K562 (cell line): Measurements from ENCODE around the gene MPRIP.

Experiments used
- CREB1 ChIP-seq, 2 experiments: sonication (generic) in 1 of 2; formaldehyde crosslinking in 1 of 2; IDR thresholded peaks; 2 replicates each; pipeline versions ENCODE4 v1.6.1 to v1.8.0; 2012 to 2022; ENCODE audit warnings: inconsistent platforms in 1 of 2, mild to moderate bottlenecking in 1 of 2, missing genetic modification reagents in 1 of 2, moderate library complexity in 1 of 2
- CTCF ChIP-seq, 3 experiments: IDR thresholded peaks in 2 of 3; conservative IDR thresholded peaks in 1 of 3; 2 replicates each; pipeline ENCODE4 v1.5.1; 2011 to 2012; ENCODE audit warnings: low read length in 3 of 3, mild to moderate bottlenecking in 3 of 3, control low read depth in 2 of 3, improper control_type of control experiment in 1 of 3, inconsistent platforms in 1 of 3, low read depth in 1 of 3, mixed read lengths in 1 of 3, moderate library complexity in 1 of 3; ENCODE audit not compliant: insufficient read depth in 2 of 3
- POLR2A ChIP-seq: fragments of 450-650 bp; conservative IDR thresholded peaks from 2 replicates; pipeline ENCODE4 v1.6.1; 2016
- RAD21 ChIP-seq, 2 experiments: fragments of 250-450 bp in 1 of 2; fragments of 450-650 bp in 1 of 2; sonication (Bioruptor Pico) in 1 of 2; formaldehyde crosslinking in 1 of 2; IDR thresholded peaks in 1 of 2; conservative IDR thresholded peaks in 1 of 2; 2 replicates each; pipeline versions ENCODE4 v1.4.0 to v1.8.0; 2020 to 2022; ENCODE audit warnings: mild to moderate bottlenecking in 2 of 2, moderate library complexity in 1 of 2
- RNF2 ChIP-seq: sonication (generic); IDR thresholded peaks from 2 replicates; pipeline ENCODE4 v1.6.1; 2016
- TGIF2 ChIP-seq: sonication (generic); formaldehyde crosslinking; IDR thresholded peaks from 2 replicates; pipeline ENCODE4 v1.8.1; 2022; ENCODE audit warnings: mild to moderate bottlenecking, missing genetic modification reagents, moderate library complexity
- ZBTB40 ChIP-seq, 2 experiments: fragments of 450-650 bp in 1 of 2; sonication (generic) in 1 of 2; formaldehyde crosslinking in 1 of 2; IDR thresholded peaks; 2 replicates each; pipeline versions ENCODE4 v1.7.1 to v1.9.0; 2016 to 2022; ENCODE audit warnings: inconsistent platforms in 1 of 2, mild to moderate bottlenecking in 1 of 2, missing genetic modification reagents in 1 of 2
- ZNF224 ChIP-seq: sonication (generic); formaldehyde crosslinking; IDR thresholded peaks from 2 replicates; pipeline ENCODE4 v1.8.0; 2022; ENCODE audit warnings: mild to moderate bottlenecking, missing genetic modification reagents
- ZNF707 ChIP-seq: fragments of 250-450 bp; sonication (Bioruptor Pico); conservative IDR thresholded peaks from 2 replicates; pipeline ENCODE4 v1.8.0; 2022; ENCODE audit warnings: inconsistent platforms, mild to moderate bottlenecking, moderate library complexity
- TF ChIP-seq, protein P1 (sequence below): sonication (generic); formaldehyde crosslinking; IDR thresholded peaks from 2 replicates; pipeline ENCODE4 v1.8.0; 2022; ENCODE audit warnings: mild to moderate bottlenecking, missing genetic modification reagents

DNA sequence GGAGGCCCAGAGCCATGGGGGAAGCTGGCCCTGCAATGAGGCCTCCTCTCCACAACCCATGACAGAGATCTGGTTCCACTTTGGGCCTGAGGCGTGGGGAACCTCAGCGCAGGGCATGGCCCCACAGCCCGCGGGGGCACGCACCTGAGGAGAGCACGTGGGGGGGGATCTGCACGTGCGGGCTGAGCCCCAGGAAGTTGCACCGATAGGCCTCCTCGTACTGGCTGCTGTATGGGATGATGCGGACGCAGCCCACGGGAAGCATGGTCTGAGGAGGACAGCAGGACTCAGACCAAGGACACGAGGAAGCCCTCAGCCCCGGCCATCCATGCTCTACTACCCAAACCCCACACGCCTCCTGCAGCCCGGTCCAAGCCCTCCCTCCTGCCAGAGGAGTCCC, 174.0 kb downstream of the MPRIP start:
- TF ChIP-seq, protein P1, sequence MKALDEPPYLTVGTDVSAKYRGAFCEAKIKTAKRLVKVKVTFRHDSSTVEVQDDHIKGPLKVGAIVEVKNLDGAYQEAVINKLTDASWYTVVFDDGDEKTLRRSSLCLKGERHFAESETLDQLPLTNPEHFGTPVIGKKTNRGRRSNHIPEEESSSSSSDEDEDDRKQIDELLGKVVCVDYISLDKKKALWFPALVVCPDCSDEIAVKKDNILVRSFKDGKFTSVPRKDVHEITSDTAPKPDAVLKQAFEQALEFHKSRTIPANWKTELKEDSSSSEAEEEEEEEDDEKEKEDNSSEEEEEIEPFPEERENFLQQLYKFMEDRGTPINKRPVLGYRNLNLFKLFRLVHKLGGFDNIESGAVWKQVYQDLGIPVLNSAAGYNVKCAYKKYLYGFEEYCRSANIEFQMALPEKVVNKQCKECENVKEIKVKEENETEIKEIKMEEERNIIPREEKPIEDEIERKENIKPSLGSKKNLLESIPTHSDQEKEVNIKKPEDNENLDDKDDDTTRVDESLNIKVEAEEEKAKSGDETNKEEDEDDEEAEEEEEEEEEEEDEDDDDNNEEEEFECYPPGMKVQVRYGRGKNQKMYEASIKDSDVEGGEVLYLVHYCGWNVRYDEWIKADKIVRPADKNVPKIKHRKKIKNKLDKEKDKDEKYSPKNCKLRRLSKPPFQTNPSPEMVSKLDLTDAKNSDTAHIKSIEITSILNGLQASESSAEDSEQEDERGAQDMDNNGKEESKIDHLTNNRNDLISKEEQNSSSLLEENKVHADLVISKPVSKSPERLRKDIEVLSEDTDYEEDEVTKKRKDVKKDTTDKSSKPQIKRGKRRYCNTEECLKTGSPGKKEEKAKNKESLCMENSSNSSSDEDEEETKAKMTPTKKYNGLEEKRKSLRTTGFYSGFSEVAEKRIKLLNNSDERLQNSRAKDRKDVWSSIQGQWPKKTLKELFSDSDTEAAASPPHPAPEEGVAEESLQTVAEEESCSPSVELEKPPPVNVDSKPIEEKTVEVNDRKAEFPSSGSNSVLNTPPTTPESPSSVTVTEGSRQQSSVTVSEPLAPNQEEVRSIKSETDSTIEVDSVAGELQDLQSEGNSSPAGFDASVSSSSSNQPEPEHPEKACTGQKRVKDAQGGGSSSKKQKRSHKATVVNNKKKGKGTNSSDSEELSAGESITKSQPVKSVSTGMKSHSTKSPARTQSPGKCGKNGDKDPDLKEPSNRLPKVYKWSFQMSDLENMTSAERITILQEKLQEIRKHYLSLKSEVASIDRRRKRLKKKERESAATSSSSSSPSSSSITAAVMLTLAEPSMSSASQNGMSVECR (CRISPR knock-in tag): no peak
- TF ChIP-seq TGIF2 (CRISPR knock-in tag) (no peak), RAD21 (CRISPR knock-in tag; conservative IDR thresholded peaks at IDR 0.05 in 1 of 2, IDR thresholded peaks at IDR 0.05 in 1 of 2) (no peak), ZBTB40 (IDR thresholded peaks at IDR 0.05) (no peak), ZBTB40 (CRISPR knock-in tag; IDR thresholded peaks at IDR 0.05) (no peak), RNF2 (no peak), CTCF (IDR thresholded peaks at IDR 0.05 in 2 of 3, conservative IDR thresholded peaks at IDR 0.05 in 1 of 3; ENCODE audit: insufficient read depth in 2 of 3, low read depth in 1 of 3, low read length in 3 of 3) (no peak), ZNF224 (no peak), POLR2A (no peak), ZNF707 (CRISPR knock-in tag) (no peak), CREB1 (IDR thresholded peaks at IDR 0.05) (no peak), CREB1 (CRISPR knock-in tag; IDR thresholded peaks at IDR 0.05) (no peak)
